ENCODE data around the gene DRG2. TPM values are rescaled to one million over a fixed set of nuclear protein-coding genes. Genes with fewer than 3 reads are reported as not detected.

The DRG2 gene
- total RNA-seq, 2 donors from 2014 or later: 18.2 to 27.7 TPM

DNA sequence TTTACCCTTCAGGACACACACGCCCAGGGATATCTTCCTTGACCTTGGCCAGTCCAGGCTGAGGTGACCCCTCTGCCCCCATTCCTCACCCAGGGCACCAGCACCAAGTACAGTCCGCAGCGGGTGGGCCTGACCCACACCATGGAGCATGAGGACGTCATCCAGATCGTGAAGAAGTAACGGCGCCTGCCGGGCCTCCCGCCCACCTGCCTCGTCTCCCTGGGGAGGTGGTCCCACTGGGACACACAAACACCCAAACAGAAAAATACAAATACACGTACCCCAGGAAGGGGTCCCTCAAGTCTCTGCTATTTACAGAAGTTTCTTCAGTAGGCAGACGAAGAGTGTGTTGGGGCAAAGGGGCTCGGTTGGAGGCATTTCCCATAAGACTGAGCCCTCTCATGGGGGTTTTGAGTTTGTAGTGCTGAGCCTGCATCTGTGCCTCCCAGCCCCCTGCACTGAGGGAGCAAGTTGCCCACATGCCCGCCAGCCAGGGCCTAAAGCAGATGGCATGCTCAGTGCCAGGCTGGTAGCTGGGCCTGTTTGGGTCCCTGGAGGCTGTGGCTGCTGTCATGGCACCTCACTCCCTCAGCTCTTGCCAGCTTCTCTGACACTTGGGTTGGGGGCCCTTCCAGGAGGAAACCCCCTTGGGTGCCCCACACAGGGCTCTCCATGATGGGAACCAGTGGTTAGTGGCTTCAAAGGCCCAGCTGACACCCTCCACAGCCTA, 19.5 kb downstream of the DRG2 start:
- no peak for DNase-seq (ENCODE audit: low spot score)
- no peak overlapping the region for H3K4me3 ChIP-seq
- TF ChIP-seq CTCF (IDR thresholded peaks at IDR 0.05): no peak
- H3K27ac ChIP-seq: no peak overlapping the region
- no peaks in the 10 kb centered on the region for H3K4me1 ChIP-seq
- peaks cover 4% of the 10 kb centered on the region for H3K36me3 ChIP-seq
- no peaks in the 10 kb centered on the region for H3K27me3 ChIP-seq
- H3K9me3 ChIP-seq: no peaks in the 10 kb centered on the region

GRCh38 chr17:18107971-18108370, 20.2 kb downstream of the DRG2 start:
- peaks cover 4% of the 10 kb centered on the region for H3K36me3 ChIP-seq
- no peak overlapping the region for H3K4me3 ChIP-seq
- H3K9me3 ChIP-seq: no peaks in the 10 kb centered on the region
- no peaks in the 10 kb centered on the region for H3K4me1 ChIP-seq
- H3K27me3 ChIP-seq: no peaks in the 10 kb centered on the region
- no peak for DNase-seq (ENCODE audit: low spot score)
- TF ChIP-seq CTCF (IDR thresholded peaks at IDR 0.05): no peak
- H3K27ac ChIP-seq: no peak overlapping the region

DNA sequence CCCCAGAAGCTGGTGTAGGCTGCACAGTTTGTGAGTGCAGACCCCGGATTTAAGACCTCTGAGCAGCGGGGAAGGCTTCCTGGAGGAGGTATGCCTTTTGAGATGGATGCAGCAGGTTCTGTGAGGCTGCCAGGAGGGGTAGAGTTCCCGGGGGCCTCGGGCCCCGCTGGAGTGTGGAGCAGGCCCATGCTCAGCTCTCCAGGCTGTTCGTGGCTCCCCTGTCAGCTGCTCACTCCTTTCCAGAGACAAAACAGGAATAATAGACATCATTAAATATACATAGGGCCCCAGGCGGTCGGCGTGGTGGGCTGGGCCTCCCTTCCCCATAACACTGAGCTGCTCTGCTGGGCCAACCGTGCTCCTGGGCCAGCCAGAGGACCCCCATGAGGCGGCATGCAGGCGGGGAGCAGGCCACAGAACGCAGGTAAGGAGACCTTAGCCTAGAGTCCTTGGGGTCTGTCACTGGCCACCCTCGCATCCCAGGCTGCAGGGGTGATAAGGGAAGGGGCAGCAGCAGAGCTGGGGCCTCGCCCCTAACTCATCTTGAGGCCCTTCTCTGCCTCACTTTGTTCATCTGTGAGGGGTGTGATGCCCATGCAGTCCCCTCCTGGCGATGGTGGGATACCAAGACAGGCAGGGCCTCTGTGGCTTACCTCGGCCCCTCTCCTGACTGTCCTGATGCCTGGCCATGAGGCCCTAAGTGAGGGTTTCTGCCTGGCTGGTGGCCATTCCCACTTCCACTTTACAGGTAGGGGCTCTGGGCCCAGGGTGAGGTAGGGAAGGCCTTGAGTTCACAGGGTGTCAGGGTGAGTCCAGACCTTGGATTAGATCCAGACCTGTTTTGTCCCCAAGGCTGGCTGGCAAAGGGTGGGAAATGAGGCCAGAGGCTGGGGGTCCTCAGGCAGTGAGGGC, 20.9 kb downstream of the DRG2 start, which contains the start of gene MYO15A:
Gene MYO15A, plus strand, starts transcription at position 356 of the 912 bp plus-strand sequence. CDS start 10,045 bp downstream, outside the sequence.
- Histone ChIP-seq H3K9me3 (no peaks in the 10 kb centered on the region), H3K27ac (no peak within 1 kb of the TSS), H3K4me3 (no peak within 1 kb of the TSS), H3K36me3 (peaks cover 4% of the 10 kb centered on the region), H3K27me3 (no peaks in the 10 kb centered on the region), H3K4me1 (no peaks in the 10 kb centered on the region)
- no peak for DNase-seq (ENCODE audit: low spot score)
- TF ChIP-seq CTCF (IDR thresholded peaks at IDR 0.05): no peak

DNA sequence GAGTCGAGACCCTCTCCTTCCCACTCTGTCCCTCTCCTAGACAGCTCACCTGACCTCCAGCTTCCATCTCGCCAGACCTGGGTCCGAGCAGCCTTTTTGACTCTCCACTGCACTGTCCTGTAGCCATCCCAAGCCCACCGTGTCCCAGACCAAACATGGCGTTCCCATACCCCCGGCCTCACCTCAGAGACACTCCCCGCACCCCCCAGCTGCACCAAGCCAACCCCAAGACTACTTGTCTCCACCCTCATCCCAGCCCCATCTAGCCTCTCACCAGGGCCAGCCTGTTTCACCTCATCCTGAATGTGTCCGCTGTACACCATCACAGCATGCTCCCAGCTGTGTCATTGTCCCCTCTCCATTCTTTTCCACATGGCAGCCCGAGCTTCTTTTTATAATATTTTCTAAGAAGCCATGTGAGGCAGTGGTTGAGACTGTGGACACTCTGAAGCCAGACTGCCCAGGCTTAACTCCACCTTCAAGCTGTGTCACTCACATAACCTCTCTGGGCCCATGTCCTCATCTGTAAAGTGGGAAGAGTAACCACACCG, 22.3 kb downstream of the DRG2 start:
- H3K36me3 ChIP-seq: peaks cover 4% of the 10 kb centered on the region
- H3K27ac ChIP-seq: no peak overlapping the region
- no peaks in the 10 kb centered on the region for H3K9me3 ChIP-seq
- no peak for TF ChIP-seq CTCF (IDR thresholded peaks at IDR 0.05)
- no peak for DNase-seq (ENCODE audit: low spot score)
- no peaks in the 10 kb centered on the region for H3K4me1 ChIP-seq
- H3K27me3 ChIP-seq: no peaks in the 10 kb centered on the region
- H3K4me3 ChIP-seq: no peak overlapping the region

DNA sequence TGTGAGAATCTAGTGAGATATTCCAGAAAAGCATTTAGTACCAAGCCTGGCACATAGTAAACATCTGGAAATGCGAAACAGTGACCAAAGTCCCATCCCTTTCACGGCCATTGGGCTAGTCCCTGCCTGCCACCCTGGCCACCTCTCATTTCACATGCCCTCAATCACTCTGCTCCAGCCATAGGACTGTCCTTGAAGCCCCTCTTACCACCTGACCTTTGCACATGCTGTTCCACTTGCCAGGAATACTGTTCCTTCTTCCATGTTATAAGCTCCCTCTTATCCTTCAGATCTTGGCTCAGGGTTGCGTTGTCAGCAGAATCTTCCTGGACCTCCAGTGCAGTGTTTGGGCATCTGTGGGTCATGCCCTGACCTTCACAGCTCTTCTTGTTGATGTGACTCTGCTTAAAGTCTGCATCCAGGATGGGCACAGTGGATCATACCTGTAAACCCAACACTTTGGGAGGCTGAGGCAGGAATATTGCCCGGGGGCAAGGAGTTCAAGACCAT, 22.9 kb downstream of the DRG2 start:
- no peaks in the 10 kb centered on the region for H3K27me3 ChIP-seq
- H3K27ac ChIP-seq: no peak overlapping the region
- no peaks in the 10 kb centered on the region for H3K9me3 ChIP-seq
- no peaks in the 10 kb centered on the region for H3K36me3 ChIP-seq
- no peak overlapping the region for H3K4me3 ChIP-seq
- no peak for TF ChIP-seq CTCF (IDR thresholded peaks at IDR 0.05)
- no peak for DNase-seq (ENCODE audit: low spot score)
- no peaks in the 10 kb centered on the region for H3K4me1 ChIP-seq
